Fibroblast of villous mesenchyme (primary cell): ENCODE results near the gene PLXNB3. TPM values are rescaled to one million over a fixed set of nuclear protein-coding genes. Genes with fewer than 3 reads are reported as not detected.

Source experiments
- DNase-seq: peaks from one replicate; pipeline ENCODE4 v3.0.0-alpha.2; 2010; ENCODE audit warnings: low read depth
- H3K4me3 ChIP-seq: 2 replicates; pipeline ENCODE4 v1.5.1; 2011; ENCODE audit warnings: low read depth, mild to moderate bottlenecking, low read length
- CTCF ChIP-seq: IDR thresholded peaks from 2 replicates; pipeline ENCODE4 v1.5.1; 2012; ENCODE audit warnings: low read depth, mild to moderate bottlenecking, low read length; ENCODE audit not compliant: insufficient read depth
- total RNA-seq: library from RNA; depleted of rRNA; stranded (reverse); fragments of >200 nt; gene quantifications from 2 replicates; pipeline ENCODE4 v1.2.3, GENCODE V29; 2012

PLXNB3 gene
- total RNA-seq, 1 donor, result 3.0 TPM

- DNase-seq, result no peak
- H3K4me3 ChIP-seq, result no peak overlapping the region
- no peak for TF ChIP-seq CTCF
These were observed 18.3 kb downstream of the PLXNB3 start for GRCh38 chrX:153782313-153782712.

- DNase-seq, result no peak
- no peak for TF ChIP-seq CTCF
- H3K4me3 ChIP-seq, result no peak overlapping the region
These were observed 18.8 kb downstream of the PLXNB3 start for GRCh38 chrX:153782871-153783270.

GRCh38 chrX:153783378-153784013, 19.4 kb downstream of the PLXNB3 start:
- no peak for TF ChIP-seq CTCF
- no peak for DNase-seq
- H3K4me3 ChIP-seq, result no peak overlapping the region

GRCh38 chrX:153784325-153784967, 20.4 kb downstream of the PLXNB3 start:
- no peak for DNase-seq
- H3K4me3 ChIP-seq, result no peak overlapping the region
- no peak for TF ChIP-seq CTCF

GRCh38 chrX:153786669-153787068, 22.6 kb downstream of the PLXNB3 start:
- DNase-seq, result no peak
- H3K4me3 ChIP-seq, result no peak overlapping the region
- no peak for TF ChIP-seq CTCF

DNA sequence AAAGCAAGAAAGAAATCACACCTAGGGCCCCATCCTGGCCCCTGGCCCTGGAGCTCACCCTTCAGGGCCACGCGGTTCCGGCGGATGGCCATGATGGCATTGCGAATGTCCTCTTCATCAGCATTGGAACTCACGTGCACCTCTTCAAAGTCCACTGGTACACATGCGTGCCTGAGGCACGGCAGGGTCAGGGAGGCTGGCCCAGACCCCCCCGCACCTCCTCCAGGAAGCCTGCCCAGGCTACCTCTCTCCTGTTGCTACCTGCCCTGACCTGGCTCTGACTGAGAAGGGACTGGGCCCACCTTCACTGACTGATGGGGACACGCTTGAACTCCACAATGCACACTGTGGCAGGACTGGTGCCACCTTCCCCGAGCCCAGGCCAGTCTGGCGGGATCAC, 25.6 kb downstream of the PLXNB3 start:
- TF ChIP-seq CTCF, result no peak
- no peak for DNase-seq
- no peak overlapping the region for H3K4me3 ChIP-seq
